ENCODE results near the gene ELOVL3.
"Not testable (repeated sequence)": the region's sequence is repeated elsewhere in the genome, so short reads cannot be mapped to it uniquely, and the experiment has no call there.

The ELOVL3 gene

GRCh38 chr10:102252508-102252907, 26.4 kb downstream of the ELOVL3 start:
- not testable (repeated sequence) for H3K4me3 ChIP-seq (ENCODE audit: insufficient read depth, low read depth, low read length); H3K36me3 ChIP-seq (ENCODE audit: control insufficient read depth, insufficient read depth, low read length); H3K27me3 ChIP-seq (ENCODE audit: control insufficient read depth, insufficient read depth, low read length, poor library complexity, severe bottlenecking); H3K9me3 ChIP-seq (ENCODE audit: control insufficient read depth, low read length); H3K4me1 ChIP-seq (ENCODE audit: control insufficient read depth, insufficient read depth, low read length); H3K27ac ChIP-seq (ENCODE audit: insufficient read depth, low read depth, low read length, poor library complexity, severe bottlenecking)
- 93% methylated on average over 3 of the region's 3 CpGs for WGBS, 2 experiments

DNA sequence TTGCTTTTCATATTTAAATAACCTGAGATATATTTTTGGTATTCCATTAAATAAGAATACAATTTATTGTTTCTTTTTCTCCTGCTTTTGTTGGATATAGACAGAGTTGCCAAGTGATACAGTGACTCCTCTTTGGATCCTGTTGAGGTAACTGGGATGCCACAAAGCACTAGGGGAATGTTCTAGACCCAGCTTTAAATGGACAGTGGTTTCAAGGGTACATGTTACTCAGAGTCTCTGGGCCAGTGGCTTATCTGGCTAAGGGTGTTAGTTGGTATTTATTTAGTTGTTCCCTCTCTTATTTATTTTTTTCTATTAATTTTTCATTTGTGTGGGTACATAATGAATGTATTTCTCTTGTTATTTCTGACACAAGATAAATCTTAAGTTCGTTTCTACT, 28.3 kb downstream of the ELOVL3 start:
- Histone ChIP-seq H3K9me3 (ENCODE audit: control insufficient read depth, low read length) (no peaks in the 10 kb centered on the region), H3K4me3 (ENCODE audit: insufficient read depth, low read depth, low read length) (no peak overlapping the region), H3K27me3 (ENCODE audit: control insufficient read depth, insufficient read depth, low read length, poor library complexity, severe bottlenecking) (no peaks in the 10 kb centered on the region), H3K4me1 (ENCODE audit: control insufficient read depth, insufficient read depth, low read length) (no peaks in the 10 kb centered on the region), H3K27ac (ENCODE audit: insufficient read depth, low read depth, low read length, poor library complexity, severe bottlenecking) (no peak overlapping the region), H3K36me3 (ENCODE audit: control insufficient read depth, insufficient read depth, low read length) (peaks cover 3% of the 10 kb centered on the region)
- 88 to 92% methylated on average over 1 of the region's 1 CpG for WGBS, 2 experiments

GRCh38 chr10:102255404-102255803, 29.3 kb downstream of the ELOVL3 start:
- Histone ChIP-seq H3K4me1 (ENCODE audit: control insufficient read depth, insufficient read depth, low read length) (no peaks in the 10 kb centered on the region), H3K27ac (ENCODE audit: insufficient read depth, low read depth, low read length, poor library complexity, severe bottlenecking) (no peak overlapping the region), H3K9me3 (ENCODE audit: control insufficient read depth, low read length) (no peaks in the 10 kb centered on the region), H3K27me3 (ENCODE audit: control insufficient read depth, insufficient read depth, low read length, poor library complexity, severe bottlenecking) (no peaks in the 10 kb centered on the region), H3K36me3 (ENCODE audit: control insufficient read depth, insufficient read depth, low read length) (peaks cover 3% of the 10 kb centered on the region), H3K4me3 (ENCODE audit: insufficient read depth, low read depth, low read length) (no peak overlapping the region)
- 100% methylated on average over 2 of the region's 2 CpGs for WGBS, 2 experiments

- Histone ChIP-seq H3K4me3 (ENCODE audit: insufficient read depth, low read depth, low read length) (no peak overlapping the region), H3K27me3 (ENCODE audit: control insufficient read depth, insufficient read depth, low read length, poor library complexity, severe bottlenecking) (no peaks in the 10 kb centered on the region), H3K27ac (ENCODE audit: insufficient read depth, low read depth, low read length, poor library complexity, severe bottlenecking) (no peak overlapping the region), H3K4me1 (ENCODE audit: control insufficient read depth, insufficient read depth, low read length) (no peaks in the 10 kb centered on the region), H3K9me3 (ENCODE audit: control insufficient read depth, low read length) (no peaks in the 10 kb centered on the region), H3K36me3 (ENCODE audit: control insufficient read depth, insufficient read depth, low read length) (peaks cover 11% of the 10 kb centered on the region)
These were observed 35.1 kb downstream of the ELOVL3 start for GRCh38 chr10:102261196-102261595.

DNA sequence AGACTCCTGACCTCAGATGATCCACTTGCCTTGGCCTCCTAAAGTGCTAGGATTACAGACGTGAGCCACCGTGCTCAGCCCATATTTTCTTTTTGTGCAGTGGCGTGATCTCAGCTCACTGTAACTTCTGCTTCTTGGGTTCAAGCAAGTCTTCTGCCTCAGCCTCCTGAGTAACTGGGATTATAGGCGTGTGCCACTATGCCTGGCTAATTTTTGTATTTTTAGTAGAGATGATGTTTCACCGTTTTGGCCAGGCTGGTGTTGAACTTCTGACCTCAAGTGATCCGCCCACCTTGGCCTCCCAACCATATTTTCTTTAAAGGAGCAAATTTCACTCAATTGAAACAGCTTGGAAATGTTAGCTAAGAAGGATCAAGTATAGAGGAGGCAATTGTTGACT, 35.7 kb downstream of the ELOVL3 start:
- no peaks in the 10 kb centered on the region for H3K4me1 ChIP-seq (ENCODE audit: control insufficient read depth, insufficient read depth, low read length)
- WGBS, 2 experiments, result 85 to 88% methylated on average over 6 of the region's 6 CpGs
- H3K27ac ChIP-seq (ENCODE audit: insufficient read depth, low read depth, low read length, poor library complexity, severe bottlenecking), result no peak overlapping the region
- peaks cover 11% of the 10 kb centered on the region for H3K36me3 ChIP-seq (ENCODE audit: control insufficient read depth, insufficient read depth, low read length)
- H3K27me3 ChIP-seq (ENCODE audit: control insufficient read depth, insufficient read depth, low read length, poor library complexity, severe bottlenecking), result no peaks in the 10 kb centered on the region
- no peaks in the 10 kb centered on the region for H3K9me3 ChIP-seq (ENCODE audit: control insufficient read depth, low read length)
- no peak overlapping the region for H3K4me3 ChIP-seq (ENCODE audit: insufficient read depth, low read depth, low read length)

DNA sequence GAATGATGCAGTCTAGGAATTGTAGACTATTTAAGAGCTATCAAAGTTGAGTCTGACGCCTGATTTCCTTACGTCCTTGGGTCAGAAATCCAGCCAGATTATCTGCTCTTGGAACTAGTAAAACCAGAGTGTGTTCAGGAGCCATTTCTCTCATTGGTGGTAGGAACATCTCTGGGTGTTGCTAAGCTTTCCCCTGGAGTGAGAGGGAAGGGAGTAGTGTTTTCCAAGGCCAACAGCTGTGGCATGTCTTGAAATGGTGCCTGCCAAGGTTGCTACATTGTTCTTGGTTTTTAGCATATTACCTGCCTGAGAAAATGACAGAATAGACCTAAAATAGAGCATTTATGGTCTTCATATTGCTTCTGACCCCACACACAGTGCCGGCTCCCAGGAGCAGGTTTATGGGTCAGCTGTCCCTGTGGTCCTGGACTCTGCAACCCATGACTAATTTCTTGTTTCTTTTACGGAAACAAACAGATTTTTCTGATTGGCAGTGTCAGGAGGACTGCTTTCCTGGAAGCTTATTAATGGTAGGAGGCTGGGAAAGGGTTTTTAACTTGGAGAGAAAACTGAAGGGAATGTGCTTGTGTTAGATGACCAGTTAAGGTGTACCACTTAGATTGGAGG, 36.8 kb downstream of the ELOVL3 start:
- H3K27ac ChIP-seq (ENCODE audit: insufficient read depth, low read depth, low read length, poor library complexity, severe bottlenecking), result no peak overlapping the region
- 93 to 96% methylated on average over 4 of the region's 4 CpGs for WGBS, 2 experiments
- no peaks in the 10 kb centered on the region for H3K27me3 ChIP-seq (ENCODE audit: control insufficient read depth, insufficient read depth, low read length, poor library complexity, severe bottlenecking)
- peaks cover 11% of the 10 kb centered on the region for H3K36me3 ChIP-seq (ENCODE audit: control insufficient read depth, insufficient read depth, low read length)
- H3K9me3 ChIP-seq (ENCODE audit: control insufficient read depth, low read length), result no peaks in the 10 kb centered on the region
- no peaks in the 10 kb centered on the region for H3K4me1 ChIP-seq (ENCODE audit: control insufficient read depth, insufficient read depth, low read length)
- H3K4me3 ChIP-seq (ENCODE audit: insufficient read depth, low read depth, low read length), result no peak overlapping the region

- Histone ChIP-seq H3K27ac (ENCODE audit: insufficient read depth, low read depth, low read length, poor library complexity, severe bottlenecking) (no peak overlapping the region), H3K9me3 (ENCODE audit: control insufficient read depth, low read length) (no peaks in the 10 kb centered on the region), H3K36me3 (ENCODE audit: control insufficient read depth, insufficient read depth, low read length) (peaks cover 8% of the 10 kb centered on the region), H3K4me3 (ENCODE audit: insufficient read depth, low read depth, low read length) (no peak overlapping the region), H3K4me1 (ENCODE audit: control insufficient read depth, insufficient read depth, low read length) (no peaks in the 10 kb centered on the region), H3K27me3 (ENCODE audit: control insufficient read depth, insufficient read depth, low read length, poor library complexity, severe bottlenecking) (no peaks in the 10 kb centered on the region)
- WGBS, 2 experiments, result 77 to 97% methylated on average over 3 to 4 of the region's 4 CpGs
These were observed 38.3 kb downstream of the ELOVL3 start for GRCh38 chr10:102264371-102264770.

DNA sequence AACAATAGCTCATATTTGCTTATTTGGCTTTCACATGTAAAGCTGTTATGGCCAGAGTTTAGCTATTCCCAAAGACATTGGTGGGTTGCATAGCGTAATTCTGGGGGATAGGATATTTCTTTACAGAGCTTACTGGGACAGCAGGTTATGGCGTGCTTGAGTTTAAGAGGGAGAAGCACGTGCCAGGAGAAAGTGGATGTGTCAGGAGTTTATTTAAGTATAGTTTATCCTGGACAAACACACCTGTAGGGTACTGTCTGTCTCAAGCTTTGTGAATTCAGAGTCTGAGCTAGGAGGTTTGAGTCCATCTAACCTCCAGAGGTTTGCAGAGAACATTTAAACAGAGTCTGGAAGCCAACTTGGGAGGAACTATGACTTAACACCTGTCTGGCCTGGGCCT, 40.6 kb downstream of the ELOVL3 start:
- Histone ChIP-seq H3K27me3 (ENCODE audit: control insufficient read depth, insufficient read depth, low read length, poor library complexity, severe bottlenecking) (no peaks in the 10 kb centered on the region), H3K9me3 (ENCODE audit: control insufficient read depth, low read length) (no peaks in the 10 kb centered on the region), H3K4me1 (ENCODE audit: control insufficient read depth, insufficient read depth, low read length) (no peaks in the 10 kb centered on the region), H3K4me3 (ENCODE audit: insufficient read depth, low read depth, low read length) (no peak overlapping the region), H3K27ac (ENCODE audit: insufficient read depth, low read depth, low read length, poor library complexity, severe bottlenecking) (no peak overlapping the region), H3K36me3 (ENCODE audit: control insufficient read depth, insufficient read depth, low read length) (peaks cover 8% of the 10 kb centered on the region)
- WGBS, 2 experiments, result 97 to 99% methylated on average over 3 of the region's 3 CpGs

DNA sequence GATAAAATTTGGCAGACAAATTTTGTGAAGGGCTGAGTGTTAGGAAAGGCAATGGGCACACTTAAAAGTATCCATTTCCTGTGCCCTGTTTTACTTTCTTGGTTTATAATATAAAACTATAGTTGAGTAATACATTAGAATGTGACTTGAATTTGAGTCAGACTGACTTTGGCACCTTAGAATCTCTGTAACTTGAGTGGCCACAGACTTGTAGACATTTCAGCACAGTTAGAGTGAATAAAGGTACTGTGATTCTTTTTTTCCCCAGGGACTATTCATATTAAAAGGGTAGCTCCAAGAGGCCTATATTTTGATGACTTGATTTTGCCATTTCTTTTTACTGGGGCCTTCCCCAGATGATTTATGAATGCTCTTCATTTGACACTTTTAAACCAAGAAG, 41.6 kb downstream of the ELOVL3 start:
- Histone ChIP-seq H3K9me3 (ENCODE audit: control insufficient read depth, low read length) (no peaks in the 10 kb centered on the region), H3K4me1 (ENCODE audit: control insufficient read depth, insufficient read depth, low read length) (no peaks in the 10 kb centered on the region), H3K36me3 (ENCODE audit: control insufficient read depth, insufficient read depth, low read length) (peaks cover 4% of the 10 kb centered on the region), H3K4me3 (ENCODE audit: insufficient read depth, low read depth, low read length) (no peak overlapping the region), H3K27ac (ENCODE audit: insufficient read depth, low read depth, low read length, poor library complexity, severe bottlenecking) (no peak overlapping the region), H3K27me3 (ENCODE audit: control insufficient read depth, insufficient read depth, low read length, poor library complexity, severe bottlenecking) (no peaks in the 10 kb centered on the region)

DNA sequence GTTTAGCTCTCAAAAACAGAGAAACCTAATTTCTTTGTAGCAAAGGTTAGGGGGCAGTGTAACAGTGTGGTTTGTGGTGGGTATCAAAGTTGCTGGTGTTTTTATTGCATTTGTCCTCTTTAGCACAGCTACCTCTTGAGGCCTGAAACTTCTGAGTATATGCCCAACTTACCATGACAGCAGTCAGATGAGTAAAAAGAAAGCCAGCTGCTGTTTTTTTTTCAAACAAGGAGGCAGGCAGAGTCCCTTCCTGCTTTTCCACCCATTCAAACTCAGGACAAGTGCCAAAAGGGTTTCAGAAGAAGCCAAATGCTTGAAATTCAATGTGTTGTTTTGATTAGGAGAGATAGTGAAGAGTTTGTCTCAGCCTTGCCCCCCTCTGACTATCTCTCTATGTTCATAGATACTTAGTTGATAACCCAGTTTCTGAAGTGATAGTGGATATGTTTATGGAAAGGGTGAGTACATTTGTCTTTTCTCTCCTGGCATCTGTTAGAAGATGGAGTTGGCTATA, 42.3 kb downstream of the ELOVL3 start:
- H3K4me3 ChIP-seq (ENCODE audit: insufficient read depth, low read depth, low read length), result no peak overlapping the region
- H3K27me3 ChIP-seq (ENCODE audit: control insufficient read depth, insufficient read depth, low read length, poor library complexity, severe bottlenecking), result no peaks in the 10 kb centered on the region
- H3K36me3 ChIP-seq (ENCODE audit: control insufficient read depth, insufficient read depth, low read length), result no peaks in the 10 kb centered on the region
- H3K9me3 ChIP-seq (ENCODE audit: control insufficient read depth, low read length), result no peaks in the 10 kb centered on the region
- no peak overlapping the region for H3K27ac ChIP-seq (ENCODE audit: insufficient read depth, low read depth, low read length, poor library complexity, severe bottlenecking)
- no peaks in the 10 kb centered on the region for H3K4me1 ChIP-seq (ENCODE audit: control insufficient read depth, insufficient read depth, low read length)

GRCh38 chr10:102269017-102269416, 42.9 kb downstream of the ELOVL3 start:
- Histone ChIP-seq H3K4me3 (ENCODE audit: insufficient read depth, low read depth, low read length) (no peak overlapping the region), H3K9me3 (ENCODE audit: control insufficient read depth, low read length) (no peaks in the 10 kb centered on the region), H3K27me3 (ENCODE audit: control insufficient read depth, insufficient read depth, low read length, poor library complexity, severe bottlenecking) (no peaks in the 10 kb centered on the region), H3K4me1 (ENCODE audit: control insufficient read depth, insufficient read depth, low read length) (no peaks in the 10 kb centered on the region), H3K36me3 (ENCODE audit: control insufficient read depth, insufficient read depth, low read length) (no peaks in the 10 kb centered on the region), H3K27ac (ENCODE audit: insufficient read depth, low read depth, low read length, poor library complexity, severe bottlenecking) (no peak overlapping the region)
- 86 to 90% methylated on average over 3 of the region's 3 CpGs for WGBS, 2 experiments

Measured in ectodermal cell (in vitro differentiated cells).